K562 (cell line): Measurements from ENCODE around the gene RBM34. TPM values are rescaled to one million over a fixed set of nuclear protein-coding genes. Genes with fewer than 3 reads are reported as not detected.

ENCODE experiments used
- ASH1L ChIP-seq: fragments of 450-650 bp; IDR thresholded peaks from 2 replicates; pipeline ENCODE4 v1.6.1; 2018; ENCODE audit warnings: borderline replicate concordance, mild to moderate bottlenecking, low read depth; ENCODE audit not compliant: partially characterized antibody
- CBX3 ChIP-seq, 2 experiments: IDR thresholded peaks; 1 replicate in 1 of 2; 2 replicates in 1 of 2; pipeline ENCODE4 v1.6.1; 2012; ENCODE audit warnings: inconsistent platforms in 2 of 2, low read length in 2 of 2, borderline replicate concordance in 1 of 2, control low read depth in 1 of 2
- CHD2 ChIP-seq: IDR thresholded peaks from 2 replicates; pipeline ENCODE4 v1.6.1; 2011; ENCODE audit warnings: low read depth, low read length
- MYNN ChIP-seq, 2 experiments: sonication (generic); formaldehyde crosslinking in 1 of 2; IDR thresholded peaks; 2 replicates each; pipeline versions ENCODE4 v1.5.0 to v1.6.1; 2016 to 2020; ENCODE audit warnings: antibody characterized with exemption in 1 of 2, missing genetic modification reagents in 1 of 2
- NR2C2 ChIP-seq, 2 experiments: fragments of 200-800 bp in 1 of 2; sonication (Bioruptor generic) in 1 of 2; sonication (generic) in 1 of 2; formaldehyde crosslinking in 1 of 2; IDR thresholded peaks; 2 replicates each; pipeline versions ENCODE4 v1.6.1 to v1.8.0; 2016 to 2022; ENCODE audit warnings: mild to moderate bottlenecking in 1 of 2, missing compliant biosample characterization in 1 of 2, missing genetic modification characterization in 1 of 2, missing genetic modification reagents in 1 of 2
- NUFIP1 ChIP-seq: fragments of 450-650 bp; IDR thresholded peaks from 2 replicates; pipeline ENCODE4 v1.6.1; 2018; ENCODE audit not compliant: partially characterized antibody
- SIRT6 ChIP-seq: IDR thresholded peaks from one replicate; pipeline ENCODE4 v1.6.1; 2012; ENCODE audit warnings: low read depth, mild to moderate bottlenecking, control low read depth, inconsistent platforms, low read length, moderate library complexity
- SNIP1 ChIP-seq: fragments of 450-650 bp; IDR thresholded peaks from 2 replicates; pipeline ENCODE4 v1.7.1; 2017; ENCODE audit warnings: low read depth, mild to moderate bottlenecking
- UBTF ChIP-seq, 2 experiments: IDR thresholded peaks; 2 replicates each; pipeline ENCODE4 v1.6.1; 2012; ENCODE audit warnings: improper control_type of control experiment in 2 of 2, low read depth in 2 of 2, low read length in 2 of 2, borderline replicate concordance in 1 of 2
- ZNF224 ChIP-seq: sonication (generic); formaldehyde crosslinking; IDR thresholded peaks from 2 replicates; pipeline ENCODE4 v1.8.0; 2022; ENCODE audit warnings: mild to moderate bottlenecking, missing genetic modification reagents
- ZNF507 ChIP-seq: conservative IDR thresholded peaks from 2 replicates; pipeline ENCODE4 v1.6.1; 2017; ENCODE audit warnings: missing genetic modification characterization, missing compliant biosample characterization
- ZNF518B ChIP-seq: fragments of 250-450 bp; sonication (Bioruptor Pico); IDR thresholded peaks from 2 replicates; pipeline ENCODE4 v1.5.0; 2021; ENCODE audit warnings: mild to moderate bottlenecking, moderate library complexity
- polyA plus RNA-seq, 8 experiments: library from polyadenylated mRNA; depleted of rRNA in 4 of 8; stranded (reverse) in 5 of 8; unstranded in 3 of 8; fragments of >200 nt; fragmentation: Nextera tagmentation in 2 of 8; fragmentation: Illumina TruSeq in 1 of 8; extraction: Ambion mirVana in 2 of 8; extraction: Trizol in 1 of 8; gene quantifications; 2 replicates each; pipeline versions ENCODE4 v1.2.1 to v1.2.3, GENCODE V29; 2011 to 2014; ENCODE audit warnings: inconsistent platforms in 1 of 8, missing spikeins in 1 of 8
- total RNA-seq, 7 experiments: library from RNA; depleted of rRNA in 6 of 7; stranded (reverse); fragments of >200 nt in 6 of 7; fragmentation: Illumina TruSeq in 2 of 7; extraction: Trizol in 2 of 7; gene quantifications; 2 replicates each; pipeline versions ENCODE4 v1.2.1 to v1.2.3, GENCODE V29; 2011 to 2021; ENCODE audit warnings: low replicate concordance in 1 of 7
- TF ChIP-seq, protein P1 (sequence below): fragments of 250-450 bp; sonication (Bioruptor Pico); IDR thresholded peaks from 2 replicates; pipeline ENCODE4 v1.5.1; 2021; ENCODE audit warnings: mild to moderate bottlenecking
- TF ChIP-seq, protein P2 (sequence below): sonication (generic); formaldehyde crosslinking; IDR thresholded peaks from 2 replicates; pipeline ENCODE4 v1.8.0; 2022; ENCODE audit warnings: missing genetic modification reagents, mild to moderate bottlenecking, borderline replicate concordance
- TF ChIP-seq, protein P3 (sequence below): fragments of 450-650 bp; IDR thresholded peaks from 2 replicates; pipeline ENCODE4 v1.6.1; 2016; ENCODE audit warnings: missing biosample characterization, missing genetic modification characterization

RBM34 gene
- total and polyA plus RNA-seq, 9 of the 15 experiments (the other 6 are each of a cell fraction or from before 2014, with no cell fraction given) = 64.0 to 178 (median 124) TPM

GRCh38 chr1:235160957-235161684 is at the start of gene RBM34 (continued):
- no peak for TF ChIP-seq NUFIP1
- peak; percentile 9; the same call in 1 of the 2 replicates for TF ChIP-seq CHD2
- peak in 1 of 2 experiments; percentile 75; a peak in 1 of 3 replicates for TF ChIP-seq CBX3 (IDR thresholded peaks at IDR 0.05; ENCODE audit: borderline replicate concordance in 1 of 2, low read length in 2 of 2)
- TF ChIP-seq MYNN (IDR thresholded peaks at IDR 0.05) = no peak
- TF ChIP-seq MYNN (CRISPR knock-in tag; IDR thresholded peaks at IDR 0.05) = no peak
- TF ChIP-seq ASH1L = peak; percentile 80
- no peak for TF ChIP-seq ZNF518B (CRISPR knock-in tag)
- TF ChIP-seq SIRT6 = no peak
- peak; percentile 62 to 68; a peak in 1 of 4 replicates for TF ChIP-seq UBTF (IDR thresholded peaks at IDR 0.05; ENCODE audit: borderline replicate concordance in 1 of 2, low read depth in 2 of 2, low read length in 2 of 2)
- TF ChIP-seq, protein P1, sequence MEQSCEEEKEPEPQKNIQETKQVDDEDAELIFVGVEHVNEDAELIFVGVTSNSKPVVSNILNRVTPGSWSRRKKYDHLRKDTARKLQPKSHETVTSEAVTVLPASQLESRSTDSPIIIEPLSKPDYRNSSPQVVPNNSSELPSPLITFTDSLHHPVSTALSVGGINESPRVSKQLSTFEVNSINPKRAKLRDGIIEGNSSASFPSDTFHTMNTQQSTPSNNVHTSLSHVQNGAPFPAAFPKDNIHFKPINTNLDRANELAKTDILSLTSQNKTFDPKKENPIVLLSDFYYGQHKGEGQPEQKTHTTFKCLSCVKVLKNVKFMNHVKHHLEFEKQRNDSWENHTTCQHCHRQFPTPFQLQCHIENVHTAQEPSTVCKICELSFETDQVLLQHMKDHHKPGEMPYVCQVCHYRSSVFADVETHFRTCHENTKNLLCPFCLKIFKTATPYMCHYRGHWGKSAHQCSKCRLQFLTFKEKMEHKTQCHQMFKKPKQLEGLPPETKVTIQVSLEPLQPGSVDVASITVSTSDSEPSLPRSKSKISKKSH (CRISPR knock-in tag) = no peak
- TF ChIP-seq, protein P2, sequence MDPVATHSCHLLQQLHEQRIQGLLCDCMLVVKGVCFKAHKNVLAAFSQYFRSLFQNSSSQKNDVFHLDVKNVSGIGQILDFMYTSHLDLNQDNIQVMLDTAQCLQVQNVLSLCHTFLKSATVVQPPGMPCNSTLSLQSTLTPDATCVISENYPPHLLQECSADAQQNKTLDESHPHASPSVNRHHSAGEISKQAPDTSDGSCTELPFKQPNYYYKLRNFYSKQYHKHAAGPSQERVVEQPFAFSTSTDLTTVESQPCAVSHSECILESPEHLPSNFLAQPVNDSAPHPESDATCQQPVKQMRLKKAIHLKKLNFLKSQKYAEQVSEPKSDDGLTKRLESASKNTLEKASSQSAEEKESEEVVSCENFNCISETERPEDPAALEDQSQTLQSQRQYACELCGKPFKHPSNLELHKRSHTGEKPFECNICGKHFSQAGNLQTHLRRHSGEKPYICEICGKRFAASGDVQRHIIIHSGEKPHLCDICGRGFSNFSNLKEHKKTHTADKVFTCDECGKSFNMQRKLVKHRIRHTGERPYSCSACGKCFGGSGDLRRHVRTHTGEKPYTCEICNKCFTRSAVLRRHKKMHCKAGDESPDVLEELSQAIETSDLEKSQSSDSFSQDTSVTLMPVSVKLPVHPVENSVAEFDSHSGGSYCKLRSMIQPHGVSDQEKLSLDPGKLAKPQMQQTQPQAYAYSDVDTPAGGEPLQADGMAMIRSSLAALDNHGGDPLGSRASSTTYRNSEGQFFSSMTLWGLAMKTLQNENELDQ = no peak; the same call in 1 of the 2 replicates
- no peak for TF ChIP-seq ZNF507
- no peak for TF ChIP-seq NR2C2 (CRISPR knock-in tag; IDR thresholded peaks at IDR 0.05)
- peak; percentile 46; the same call in 1 of the 2 replicates for TF ChIP-seq NR2C2 (tag; IDR thresholded peaks at IDR 0.05)
- TF ChIP-seq SNIP1 = no peak
- TF ChIP-seq, protein P3, sequence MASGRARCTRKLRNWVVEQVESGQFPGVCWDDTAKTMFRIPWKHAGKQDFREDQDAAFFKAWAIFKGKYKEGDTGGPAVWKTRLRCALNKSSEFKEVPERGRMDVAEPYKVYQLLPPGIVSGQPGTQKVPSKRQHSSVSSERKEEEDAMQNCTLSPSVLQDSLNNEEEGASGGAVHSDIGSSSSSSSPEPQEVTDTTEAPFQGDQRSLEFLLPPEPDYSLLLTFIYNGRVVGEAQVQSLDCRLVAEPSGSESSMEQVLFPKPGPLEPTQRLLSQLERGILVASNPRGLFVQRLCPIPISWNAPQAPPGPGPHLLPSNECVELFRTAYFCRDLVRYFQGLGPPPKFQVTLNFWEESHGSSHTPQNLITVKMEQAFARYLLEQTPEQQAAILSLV (tag) = no peak
- no peak for TF ChIP-seq ZNF224 (CRISPR knock-in tag)
